Measurements from ENCODE around the gene ASIC2. TPM values are rescaled to one million over a fixed set of nuclear protein-coding genes. Genes with fewer than 3 reads are reported as not detected.
"Not testable (repeated sequence)": the region's sequence is repeated elsewhere in the genome, so short reads cannot be mapped to it uniquely, and the experiment has no call there.

The ASIC2 gene
- total and polyA plus RNA-seq, 3 experiments from 2014 or later, result not detected

GRCh38 chr17:32985050-32985756, 307.9 kb downstream of the ASIC2 start:
- Histone ChIP-seq H3K4me3 (ENCODE audit: low read length) (no peak overlapping the region), H3K4me1 (ENCODE audit: insufficient read depth, low read length) (no peaks in the 10 kb centered on the region), H3K27me3 (ENCODE audit: insufficient read depth, low read length, poor library complexity, severe bottlenecking) (no peaks in the 10 kb centered on the region), H3K9me3 (ENCODE audit: low read length) (no peaks in the 10 kb centered on the region), H3K27ac (ENCODE audit: low read depth, low read length) (no peak overlapping the region), H3K36me3 (ENCODE audit: insufficient read depth, low read length) (no peaks in the 10 kb centered on the region)
- H3K9me3 Mint-ChIP-seq, result peaks cover 4 to 22% (median 19%) of the 10 kb centered on the region in 5 donors
- no peaks in the 10 kb centered on the region for H3K4me1 Mint-ChIP-seq
- no peak overlapping the region for H3K27ac Mint-ChIP-seq
- H3K27me3 Mint-ChIP-seq, result peaks cover 10 to 40% of the 10 kb centered on the region in 2 donors
- peaks cover 0 to 11% (median 4%) of the 10 kb centered on the region in 3 donors for H3K36me3 Mint-ChIP-seq
- H3K4me3 Mint-ChIP-seq, result no peak overlapping the region
- CTCF ChIA-PET, result interaction anchor here (0.6 to 1.4 kb wide), 2 partner anchors 11 to 13 kb away, joined by 3 to 6 read pairs; no protein-coding TSS in a partner anchor
- POLR2A ChIA-PET, result no interaction called here
- no peak for DNase-seq

DNA sequence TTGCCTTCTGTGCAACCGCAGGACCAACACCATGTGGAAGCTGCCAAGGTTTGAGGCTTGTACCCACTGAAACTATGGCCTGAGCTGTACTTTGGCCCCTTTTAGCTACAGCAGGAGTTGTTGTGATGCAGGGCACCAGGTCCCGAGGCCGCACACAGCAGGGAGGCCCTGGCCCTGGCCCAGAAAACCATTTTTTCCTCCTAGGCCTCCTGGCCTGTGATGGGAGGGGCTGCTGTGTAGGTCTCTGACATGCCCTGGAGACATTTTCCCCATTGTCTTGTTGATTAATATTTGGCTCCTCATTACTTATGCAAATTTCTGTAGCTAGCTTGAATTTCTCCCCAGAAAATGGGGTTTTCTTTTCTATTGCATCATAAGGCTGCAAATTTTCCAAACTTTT, 311.5 kb downstream of the ASIC2 start:
- Mint-ChIP-seq H3K9me3 (peaks cover 0 to 11% (median 7%) of the 10 kb centered on the region in 5 donors), H3K27me3 (peaks cover 6 to 42% of the 10 kb centered on the region in 2 donors)
- H3K4me3 ChIP-seq (ENCODE audit: low read length); H3K4me1 Mint-ChIP-seq; H3K9me3 ChIP-seq (ENCODE audit: low read length); H3K27ac ChIP-seq (ENCODE audit: low read depth, low read length); POLR2A ChIA-PET; H3K4me1 ChIP-seq (ENCODE audit: insufficient read depth, low read length); H3K36me3 Mint-ChIP-seq; H3K36me3 ChIP-seq (ENCODE audit: insufficient read depth, low read length); H3K27me3 ChIP-seq (ENCODE audit: insufficient read depth, low read length, poor library complexity, severe bottlenecking); DNase-seq; H3K4me3 Mint-ChIP-seq; CTCF ChIA-PET; H3K27ac Mint-ChIP-seq: not testable (repeated sequence)

DNA sequence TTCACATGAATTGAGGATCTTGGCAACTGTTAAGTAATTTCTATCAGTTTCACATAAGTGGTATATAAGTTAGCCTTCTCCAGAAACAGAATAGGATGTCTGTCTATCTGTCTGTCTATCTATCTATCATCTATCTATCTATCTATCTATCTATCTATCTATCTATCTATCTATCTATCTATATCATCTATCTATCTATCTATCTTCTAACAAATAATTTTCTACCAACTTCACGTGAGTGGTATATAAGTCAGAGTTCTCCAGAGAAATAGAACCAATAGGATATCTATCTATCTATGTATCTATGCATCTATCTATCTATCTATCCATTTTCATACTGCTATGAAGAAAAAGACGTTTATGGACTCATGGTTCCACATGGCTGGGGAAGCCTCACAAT, 312.9 kb downstream of the ASIC2 start:
- no peak overlapping the region for H3K4me3 ChIP-seq (ENCODE audit: low read length)
- POLR2A ChIA-PET, result no interaction called here
- no peaks in the 10 kb centered on the region for H3K4me1 ChIP-seq (ENCODE audit: insufficient read depth, low read length)
- Mint-ChIP-seq H3K27me3 (peaks cover 6 to 40% of the 10 kb centered on the region in 2 donors), H3K27ac (no peak overlapping the region), H3K4me1 (no peaks in the 10 kb centered on the region), H3K36me3 (peaks cover 0 to 6% (median 2%) of the 10 kb centered on the region in 3 donors), H3K4me3 (no peak overlapping the region), H3K9me3 (peaks cover 0 to 11% (median 7%) of the 10 kb centered on the region in 5 donors)
- no peaks in the 10 kb centered on the region for H3K27me3 ChIP-seq (ENCODE audit: insufficient read depth, low read length, poor library complexity, severe bottlenecking)
- no peak overlapping the region for H3K27ac ChIP-seq (ENCODE audit: low read depth, low read length)
- CTCF ChIA-PET, result no interaction called here
- H3K9me3 ChIP-seq (ENCODE audit: low read length), result no peaks in the 10 kb centered on the region
- DNase-seq, result no peak
- H3K36me3 ChIP-seq (ENCODE audit: insufficient read depth, low read length), result no peaks in the 10 kb centered on the region

- H3K36me3 Mint-ChIP-seq, result no peaks in the 10 kb centered on the region
- Histone ChIP-seq H3K4me1 (ENCODE audit: insufficient read depth, low read length) (no peaks in the 10 kb centered on the region), H3K4me3 (ENCODE audit: low read length) (no peak overlapping the region), H3K9me3 (ENCODE audit: low read length) (no peaks in the 10 kb centered on the region), H3K27me3 (ENCODE audit: insufficient read depth, low read length, poor library complexity, severe bottlenecking) (no peaks in the 10 kb centered on the region), H3K27ac (ENCODE audit: low read depth, low read length) (no peak overlapping the region), H3K36me3 (ENCODE audit: insufficient read depth, low read length) (no peaks in the 10 kb centered on the region)
- POLR2A ChIA-PET, result no interaction called here
- H3K27ac Mint-ChIP-seq, result no peak overlapping the region
- CTCF ChIA-PET, result no interaction called here
- no peak for DNase-seq
- H3K4me1 Mint-ChIP-seq, result no peaks in the 10 kb centered on the region
- peaks cover 0 to 13% of the 10 kb centered on the region in 2 donors for H3K27me3 Mint-ChIP-seq
- peaks cover 0 to under 1% (median 0%) of the 10 kb centered on the region in 5 donors for H3K9me3 Mint-ChIP-seq
- no peak overlapping the region for H3K4me3 Mint-ChIP-seq
These were observed 316.5 kb downstream of the ASIC2 start for GRCh38 chr17:32976605-32977004.

DNA sequence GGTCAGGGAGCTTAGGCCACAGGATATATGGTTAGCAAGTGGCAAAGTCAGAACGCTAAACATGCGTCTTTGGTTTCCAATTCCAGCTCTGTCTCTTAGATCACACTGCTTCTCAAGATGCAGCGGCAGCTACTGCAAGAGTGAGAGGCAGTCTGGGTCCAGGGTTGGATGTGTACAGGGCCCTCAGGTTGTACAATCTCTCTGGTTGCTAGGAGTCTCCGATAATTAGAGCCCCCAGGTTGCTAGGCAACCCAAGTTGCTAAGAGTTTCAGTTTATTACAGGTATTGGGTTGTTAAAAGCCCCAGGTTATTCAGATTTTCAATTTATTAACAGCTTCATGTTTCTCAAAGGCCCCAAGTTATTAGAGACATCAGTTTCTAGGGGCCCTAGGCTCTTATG, 317.0 kb downstream of the ASIC2 start:
- CTCF ChIA-PET, result no interaction called here
- Mint-ChIP-seq H3K9me3 (no peaks in the 10 kb centered on the region), H3K36me3 (no peaks in the 10 kb centered on the region), H3K27ac (no peak overlapping the region), H3K4me1 (peaks cover 0 to 3% (median 1%) of the 10 kb centered on the region in 3 donors), H3K27me3 (peaks cover 0 to 10% of the 10 kb centered on the region in 2 donors), H3K4me3 (no peak overlapping the region)
- H3K27ac ChIP-seq (ENCODE audit: low read depth, low read length), result no peak overlapping the region
- no peaks in the 10 kb centered on the region for H3K9me3 ChIP-seq (ENCODE audit: low read length)
- no peak overlapping the region for H3K4me3 ChIP-seq (ENCODE audit: low read length)
- H3K36me3 ChIP-seq (ENCODE audit: insufficient read depth, low read length), result no peaks in the 10 kb centered on the region
- POLR2A ChIA-PET, result no interaction called here
- no peaks in the 10 kb centered on the region for H3K27me3 ChIP-seq (ENCODE audit: insufficient read depth, low read length, poor library complexity, severe bottlenecking)
- H3K4me1 ChIP-seq (ENCODE audit: insufficient read depth, low read length), result no peaks in the 10 kb centered on the region
- DNase-seq, result no peak

DNA sequence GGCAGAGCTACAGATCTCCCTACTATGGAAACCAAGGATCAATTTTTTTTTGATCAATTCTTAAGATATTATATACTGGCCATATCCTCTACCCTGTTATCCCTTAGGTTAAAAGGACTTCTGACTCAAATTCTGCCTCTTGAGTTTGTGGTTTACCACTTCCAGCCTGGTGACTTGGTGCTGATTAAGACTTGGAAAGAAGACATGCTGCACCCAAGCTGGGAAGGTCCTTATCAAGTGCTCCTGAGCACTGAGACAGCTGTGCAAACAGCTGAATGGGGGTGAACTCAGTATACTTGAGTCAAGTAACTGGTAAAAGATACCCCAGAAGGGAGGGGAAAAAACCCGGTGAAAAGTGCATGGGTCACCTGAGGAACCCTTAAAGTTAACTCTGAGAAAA, 321.9 kb downstream of the ASIC2 start:
- no peaks in the 10 kb centered on the region for H3K36me3 ChIP-seq (ENCODE audit: insufficient read depth, low read length)
- H3K9me3 ChIP-seq (ENCODE audit: low read length), result no peaks in the 10 kb centered on the region
- Mint-ChIP-seq H3K4me3 (no peak overlapping the region), H3K9me3 (peaks cover 0 to 8% (median 2%) of the 10 kb centered on the region in 5 donors), H3K36me3 (no peaks in the 10 kb centered on the region), H3K27me3 (no peaks in the 10 kb centered on the region), H3K27ac (no peak overlapping the region), H3K4me1 (peaks cover 0 to 9% (median 3%) of the 10 kb centered on the region in 3 donors)
- CTCF ChIA-PET, result no interaction called here
- POLR2A ChIA-PET, result no interaction called here
- H3K27me3 ChIP-seq (ENCODE audit: insufficient read depth, low read length, poor library complexity, severe bottlenecking), result no peaks in the 10 kb centered on the region
- H3K4me1 ChIP-seq (ENCODE audit: insufficient read depth, low read length), result no peaks in the 10 kb centered on the region
- no peak overlapping the region for H3K4me3 ChIP-seq (ENCODE audit: low read length)
- H3K27ac ChIP-seq (ENCODE audit: low read depth, low read length), result no peak overlapping the region
- DNase-seq, result no peak

DNA sequence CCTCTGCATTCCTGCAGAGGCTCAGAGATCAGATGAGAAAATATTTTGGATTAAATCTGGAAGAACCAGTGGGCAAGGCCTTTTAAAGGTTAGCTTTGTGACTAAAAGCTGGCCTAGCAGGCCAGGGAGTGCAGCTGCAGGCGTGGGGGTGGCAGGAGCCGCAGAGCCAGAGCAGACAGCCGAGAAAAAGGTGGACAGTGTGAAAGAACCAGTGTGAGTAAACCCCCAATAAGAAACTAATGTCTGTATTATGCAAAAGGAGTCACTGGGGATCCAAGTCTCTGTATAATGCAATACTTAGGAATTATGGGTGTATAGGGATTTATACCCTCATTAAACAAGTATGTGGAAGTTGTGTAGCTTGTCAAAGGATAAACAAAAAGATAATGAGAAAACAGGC, 322.8 kb downstream of the ASIC2 start:
- H3K9me3 ChIP-seq (ENCODE audit: low read length), result no peaks in the 10 kb centered on the region
- H3K27ac ChIP-seq (ENCODE audit: low read depth, low read length), result no peak overlapping the region
- H3K4me3 ChIP-seq (ENCODE audit: low read length), result no peak overlapping the region
- no peaks in the 10 kb centered on the region for H3K36me3 ChIP-seq (ENCODE audit: insufficient read depth, low read length)
- Mint-ChIP-seq H3K4me1 (peaks cover 0 to 9% (median 3%) of the 10 kb centered on the region in 3 donors), H3K27ac (no peak overlapping the region), H3K27me3 (peaks cover 0 to 4% of the 10 kb centered on the region in 2 donors), H3K36me3 (no peaks in the 10 kb centered on the region), H3K9me3 (peaks cover 0 to 8% (median 2%) of the 10 kb centered on the region in 5 donors), H3K4me3 (no peak overlapping the region)
- CTCF ChIA-PET, result no interaction called here
- H3K27me3 ChIP-seq (ENCODE audit: insufficient read depth, low read length, poor library complexity, severe bottlenecking), result no peaks in the 10 kb centered on the region
- POLR2A ChIA-PET, result no interaction called here
- DNase-seq, result no peak
- no peaks in the 10 kb centered on the region for H3K4me1 ChIP-seq (ENCODE audit: insufficient read depth, low read length)

- CTCF ChIA-PET; H3K4me1 Mint-ChIP-seq; H3K36me3 Mint-ChIP-seq; POLR2A ChIA-PET; H3K4me3 Mint-ChIP-seq; H3K4me1 ChIP-seq (ENCODE audit: insufficient read depth, low read length); H3K27me3 ChIP-seq (ENCODE audit: insufficient read depth, low read length, poor library complexity, severe bottlenecking); DNase-seq; H3K4me3 ChIP-seq (ENCODE audit: low read length); H3K27ac Mint-ChIP-seq; H3K9me3 ChIP-seq (ENCODE audit: low read length); H3K27ac ChIP-seq (ENCODE audit: low read depth, low read length); H3K36me3 ChIP-seq (ENCODE audit: insufficient read depth, low read length); H3K9me3 Mint-ChIP-seq: not testable (repeated sequence)
- peaks cover 8 to 14% of the 10 kb centered on the region in 2 donors for H3K27me3 Mint-ChIP-seq
These were observed 323.9 kb downstream of the ASIC2 start for GRCh38 chr17:32969231-32969630.

Measured in CD8-positive, alpha-beta memory T cell (primary cell).